Measurements from ENCODE around the gene CD163.
"Not testable (repeated sequence)": the region's sequence is repeated elsewhere in the genome, so short reads cannot be mapped to it uniquely, and the experiment has no call there.

CD163 gene

GRCh38 chr12:7503686-7504415, at the start of gene CD163:
Gene CD163 (minus strand): TSS chr12:7503777. CDS start chr12:7503690, 87 bp downstream.
- DNase-seq (ENCODE audit: low read depth in 1 of 2, low spot score in 1 of 2) = no peak

- no peak for DNase-seq (ENCODE audit: low read depth in 1 of 2, low spot score in 1 of 2)
Measured at GRCh38 chr12:7542813-7543212, 39.2 kb upstream of the CD163 start.

GRCh38 chr12:7542046-7542445, 38.5 kb upstream of the CD163 start:
- DNase-seq (ENCODE audit: low read depth in 1 of 2, low spot score in 1 of 2) = no peak

GRCh38 chr12:7514416-7514815, 10.8 kb upstream of the CD163 start:
- no peak for DNase-seq (ENCODE audit: low read depth in 1 of 2, low spot score in 1 of 2)

- no peak for DNase-seq (ENCODE audit: low read depth in 1 of 2, low spot score in 1 of 2)
Measured at GRCh38 chr12:7512553-7512952, 9.0 kb upstream of the CD163 start.

- not testable (repeated sequence) for DNase-seq (ENCODE audit: low read depth in 1 of 2, low spot score in 1 of 2)
Measured at GRCh38 chr12:7509793-7510470, 6.4 kb upstream of the CD163 start.

- DNase-seq (ENCODE audit: low read depth in 1 of 2, low spot score in 1 of 2) = no peak
Measured at GRCh38 chr12:7502612-7503011, 965 bp downstream of the CD163 start.

- no peak for DNase-seq (ENCODE audit: low read depth in 1 of 2, low spot score in 1 of 2)
Measured at GRCh38 chr12:7501031-7501588, 2.5 kb downstream of the CD163 start.

- no peak for DNase-seq (ENCODE audit: low read depth in 1 of 2, low spot score in 1 of 2)
Measured at GRCh38 chr12:7499636-7500035, 3.9 kb downstream of the CD163 start.

- no peak for DNase-seq (ENCODE audit: low read depth in 1 of 2, low spot score in 1 of 2)
Measured at GRCh38 chr12:7498809-7499208, 4.8 kb downstream of the CD163 start.

GRCh38 chr12:7497661-7498060, 5.9 kb downstream of the CD163 start:
- no peak for DNase-seq (ENCODE audit: low read depth in 1 of 2, low spot score in 1 of 2)

GRCh38 chr12:7496451-7496850, 7.1 kb downstream of the CD163 start:
- DNase-seq (ENCODE audit: low read depth in 1 of 2, low spot score in 1 of 2) = no peak

GRCh38 chr12:7495136-7495535, 8.4 kb downstream of the CD163 start:
- no peak for DNase-seq (ENCODE audit: low read depth in 1 of 2, low spot score in 1 of 2)

GRCh38 chr12:7493006-7493405, 10.6 kb downstream of the CD163 start:
- no peak for DNase-seq (ENCODE audit: low read depth in 1 of 2, low spot score in 1 of 2)

- DNase-seq (ENCODE audit: low read depth in 1 of 2, low spot score in 1 of 2) = no peak
Measured at GRCh38 chr12:7486512-7486911, 17.1 kb downstream of the CD163 start.

- DNase-seq (ENCODE audit: low read depth in 1 of 2, low spot score in 1 of 2) = no peak
Measured at GRCh38 chr12:7485095-7485494, 18.5 kb downstream of the CD163 start.

- DNase-seq (ENCODE audit: low read depth in 1 of 2, low spot score in 1 of 2) = no peak
Measured at GRCh38 chr12:7483343-7483742, 20.2 kb downstream of the CD163 start.

GRCh38 chr12:7479771-7480170, 23.8 kb downstream of the CD163 start:
- DNase-seq (ENCODE audit: low read depth in 1 of 2, low spot score in 1 of 2) = no peak

- DNase-seq (ENCODE audit: low read depth in 1 of 2, low spot score in 1 of 2) = no peak
Measured at GRCh38 chr12:7472060-7472459, 31.5 kb downstream of the CD163 start.

- peak in 1 of 2 donors; percentile 9 for DNase-seq (ENCODE audit: low read depth in 1 of 2, low spot score in 1 of 2)
Measured at GRCh38 chr12:7460375-7461259, 43.0 kb downstream of the CD163 start.

- no peak for DNase-seq (ENCODE audit: low read depth in 1 of 2, low spot score in 1 of 2)
Measured at GRCh38 chr12:7459973-7460372, 43.6 kb downstream of the CD163 start.
